KMS-11 (cell line): ENCODE results near the gene CASP2.

Experiments
- H2AFZ ChIP-seq: fragments of 200-600 bp; sonication (generic); 2 replicates; pipeline ENCODE4 v1.6.1; 2016; ENCODE audit warnings: antibody characterized with exemption, mixed run types, low read depth
- H3K27ac ChIP-seq: fragments of 200-600 bp; sonication (generic); 2 replicates; pipeline ENCODE4 v1.6.1; 2016; ENCODE audit warnings: mild to moderate bottlenecking, mixed run types
- H3K27me3 ChIP-seq: fragments of 200-600 bp; sonication (generic); 2 replicates; pipeline ENCODE4 v1.6.1; 2017; ENCODE audit warnings: mild to moderate bottlenecking, low read depth, mixed run types, moderate library complexity; ENCODE audit not compliant: insufficient read depth
- H3K36me3 ChIP-seq: fragments of 200-600 bp; sonication (generic); 2 replicates; pipeline ENCODE4 v1.6.1; 2017; ENCODE audit warnings: mild to moderate bottlenecking, mixed run types; ENCODE audit not compliant: insufficient read depth
- H3K4me1 ChIP-seq: fragments of 200-600 bp; sonication (generic); 2 replicates; pipeline ENCODE4 v1.6.1; 2016; ENCODE audit warnings: mild to moderate bottlenecking, low read depth, mixed run types; ENCODE audit not compliant: poor library complexity, severe bottlenecking
- H3K4me2 ChIP-seq: fragments of 200-600 bp; sonication (generic); 2 replicates; pipeline ENCODE4 v1.7.0; 2016; ENCODE audit warnings: mild to moderate bottlenecking, mixed run types
- H3K4me3 ChIP-seq: fragments of 200-600 bp; sonication (generic); IDR thresholded peaks from 2 replicates; pipeline ENCODE4 v1.6.1; 2017; ENCODE audit warnings: low read depth, low read length, mixed read lengths; ENCODE audit not compliant: insufficient read depth
- H3K79me2 ChIP-seq: fragments of 200-600 bp; sonication (generic); 2 replicates; pipeline ENCODE4 v1.6.1; 2016; ENCODE audit warnings: low read depth, mixed run types; ENCODE audit not compliant: insufficient read depth
- H3K9ac ChIP-seq: fragments of 200-600 bp; sonication (generic); 2 replicates; pipeline ENCODE4 v1.6.1; 2016; ENCODE audit warnings: mild to moderate bottlenecking, mixed run types
- H4K20me1 ChIP-seq: fragments of 200-600 bp; sonication (generic); 2 replicates; pipeline ENCODE4 v1.6.1; 2016; ENCODE audit warnings: mild to moderate bottlenecking, mixed run types; ENCODE audit not compliant: insufficient read depth
- TF ChIP-seq, protein P1 (sequence below): fragments of 200-600 bp; sonication (generic); conservative IDR thresholded peaks from 2 replicates; pipeline ENCODE4 v1.6.1; 2017; ENCODE audit warnings: low read depth, mild to moderate bottlenecking, antibody characterized with exemption, low read length, moderate library complexity, mixed read lengths

CASP2 gene

DNA sequence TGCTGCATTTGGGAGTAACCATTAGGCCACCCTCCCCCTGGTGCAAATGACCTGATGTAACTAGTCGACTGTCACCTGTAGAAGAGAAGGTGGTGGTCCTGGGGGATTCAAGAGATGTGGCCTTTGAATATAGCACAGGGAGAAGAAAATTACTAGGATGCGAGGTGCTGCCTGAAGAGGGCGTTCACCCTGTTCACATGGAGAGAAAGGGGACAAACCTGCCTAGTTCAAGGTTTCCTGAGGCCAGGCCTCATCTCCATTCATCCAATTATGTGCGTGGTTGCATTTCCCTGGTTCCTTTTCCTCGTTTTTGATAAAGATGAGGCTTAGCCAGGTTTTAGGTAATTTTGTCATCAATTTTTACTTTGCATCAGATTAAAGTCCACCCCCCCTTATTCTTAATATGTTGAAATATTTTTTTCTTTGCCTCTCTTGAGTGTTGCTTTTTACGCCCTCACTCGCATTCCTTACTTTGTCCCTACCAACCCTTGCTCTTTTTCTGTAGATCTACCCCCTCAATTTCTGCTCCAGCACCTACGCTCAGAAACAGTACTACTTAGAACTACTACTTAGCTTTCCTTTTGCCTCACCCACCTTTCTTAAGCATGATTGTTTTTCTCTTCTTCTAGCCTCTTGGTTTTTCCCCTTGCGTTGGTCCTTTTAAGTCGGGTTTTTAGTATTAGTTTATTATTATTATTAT lies 41.5 kb downstream of the CASP2 start:
- H3K27ac ChIP-seq, result no peak overlapping the region
- no peaks in the 10 kb centered on the region for H3K79me2 ChIP-seq
- no peak overlapping the region for H2AFZ ChIP-seq
- H3K36me3 ChIP-seq, result no peaks in the 10 kb centered on the region
- H3K4me3 ChIP-seq, result no peak overlapping the region
- no peak overlapping the region for H3K9ac ChIP-seq
- TF ChIP-seq, protein P1, sequence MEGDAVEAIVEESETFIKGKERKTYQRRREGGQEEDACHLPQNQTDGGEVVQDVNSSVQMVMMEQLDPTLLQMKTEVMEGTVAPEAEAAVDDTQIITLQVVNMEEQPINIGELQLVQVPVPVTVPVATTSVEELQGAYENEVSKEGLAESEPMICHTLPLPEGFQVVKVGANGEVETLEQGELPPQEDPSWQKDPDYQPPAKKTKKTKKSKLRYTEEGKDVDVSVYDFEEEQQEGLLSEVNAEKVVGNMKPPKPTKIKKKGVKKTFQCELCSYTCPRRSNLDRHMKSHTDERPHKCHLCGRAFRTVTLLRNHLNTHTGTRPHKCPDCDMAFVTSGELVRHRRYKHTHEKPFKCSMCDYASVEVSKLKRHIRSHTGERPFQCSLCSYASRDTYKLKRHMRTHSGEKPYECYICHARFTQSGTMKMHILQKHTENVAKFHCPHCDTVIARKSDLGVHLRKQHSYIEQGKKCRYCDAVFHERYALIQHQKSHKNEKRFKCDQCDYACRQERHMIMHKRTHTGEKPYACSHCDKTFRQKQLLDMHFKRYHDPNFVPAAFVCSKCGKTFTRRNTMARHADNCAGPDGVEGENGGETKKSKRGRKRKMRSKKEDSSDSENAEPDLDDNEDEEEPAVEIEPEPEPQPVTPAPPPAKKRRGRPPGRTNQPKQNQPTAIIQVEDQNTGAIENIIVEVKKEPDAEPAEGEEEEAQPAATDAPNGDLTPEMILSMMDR, result no peak
- no peaks in the 10 kb centered on the region for H3K27me3 ChIP-seq
- no peaks in the 10 kb centered on the region for H4K20me1 ChIP-seq
- no peaks in the 10 kb centered on the region for H3K4me1 ChIP-seq
- H3K4me2 ChIP-seq, result no peak overlapping the region

DNA sequence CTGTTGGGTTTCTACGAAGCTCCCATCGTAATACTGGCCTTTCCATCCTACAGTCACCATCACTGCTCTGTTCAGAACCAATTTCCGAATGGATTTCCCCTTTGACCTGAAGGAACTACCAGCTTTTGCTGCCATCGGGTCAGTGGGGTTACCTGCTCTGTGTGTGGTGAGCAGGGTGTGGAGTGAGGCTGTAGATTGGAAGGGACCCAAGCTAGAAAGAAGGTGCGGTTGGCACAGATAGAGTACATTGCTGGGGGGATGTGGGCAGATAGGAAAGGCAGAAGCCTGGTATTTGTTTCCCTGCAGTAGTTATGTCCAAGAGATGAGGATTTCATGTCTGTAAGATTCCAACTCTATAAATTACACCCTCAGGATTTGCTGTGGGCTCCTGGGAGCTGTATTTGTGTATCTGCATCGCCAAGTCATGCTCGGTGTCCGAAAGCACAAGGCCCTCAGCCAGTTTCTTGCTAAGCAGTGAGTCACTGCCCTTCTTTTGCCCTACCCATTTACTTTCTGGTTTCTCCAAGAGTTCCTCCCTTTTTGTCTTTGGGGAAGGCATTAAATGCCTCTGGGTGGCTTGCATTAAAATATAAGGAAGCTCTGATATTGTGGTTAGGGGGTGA lies 43.1 kb downstream of the CASP2 start:
- Histone ChIP-seq H3K4me1 (no peaks in the 10 kb centered on the region), H3K9ac (no peak overlapping the region), H2AFZ (no peak overlapping the region), H3K27me3 (no peaks in the 10 kb centered on the region), H3K27ac (no peak overlapping the region), H4K20me1 (no peaks in the 10 kb centered on the region), H3K36me3 (no peaks in the 10 kb centered on the region), H3K4me2 (no peak overlapping the region), H3K79me2 (no peaks in the 10 kb centered on the region), H3K4me3 (no peak overlapping the region)
- TF ChIP-seq, protein P1, result no peak

DNA sequence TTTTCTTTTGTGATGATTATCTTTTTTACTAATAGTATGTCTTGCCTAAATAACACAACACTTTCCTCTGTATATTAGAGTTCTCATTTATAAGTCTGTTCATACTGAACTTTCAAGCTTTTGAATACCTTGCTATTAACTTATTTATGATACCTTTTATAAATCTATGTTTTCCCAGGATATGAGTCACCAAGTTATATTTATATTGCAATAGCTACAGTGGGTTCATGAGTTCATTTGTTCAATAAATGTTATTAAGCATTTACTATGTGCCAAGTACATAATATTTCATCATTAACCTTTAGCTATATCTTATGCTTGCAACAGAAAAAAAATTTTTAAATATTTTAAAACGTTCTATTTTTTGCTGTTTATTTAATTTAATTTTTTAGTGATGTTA lies 46.1 kb downstream of the CASP2 start:
- TF ChIP-seq, protein P1, result no peak
- Histone ChIP-seq H2AFZ (no peak overlapping the region), H3K9ac (no peak overlapping the region), H3K79me2 (no peaks in the 10 kb centered on the region), H3K36me3 (no peaks in the 10 kb centered on the region), H3K27ac (no peak overlapping the region), H4K20me1 (no peaks in the 10 kb centered on the region), H3K4me2 (no peak overlapping the region), H3K27me3 (no peaks in the 10 kb centered on the region), H3K4me3 (no peak overlapping the region), H3K4me1 (no peaks in the 10 kb centered on the region)

DNA sequence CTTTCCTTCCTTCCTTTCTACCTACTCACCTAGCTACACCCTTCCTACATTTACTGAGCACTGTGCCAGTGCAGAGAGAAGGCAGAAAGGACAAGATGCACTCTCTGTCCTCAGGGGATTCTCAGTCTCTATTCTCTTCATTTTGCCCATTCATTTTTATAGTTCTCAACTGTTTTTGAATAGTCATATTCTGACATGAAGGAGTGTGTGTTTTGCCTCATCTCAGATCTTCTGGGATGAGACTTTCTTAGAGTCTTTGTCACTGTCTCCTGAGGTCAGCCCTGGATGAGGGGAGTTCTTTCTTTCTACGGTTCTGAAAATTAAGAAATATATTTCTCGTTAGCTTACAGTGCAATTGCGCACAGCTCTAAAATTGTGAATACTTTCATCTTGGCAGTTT lies 49.1 kb downstream of the CASP2 start:
- Histone ChIP-seq H3K36me3 (no peaks in the 10 kb centered on the region), H3K27me3 (no peaks in the 10 kb centered on the region), H3K4me1 (no peaks in the 10 kb centered on the region), H4K20me1 (no peaks in the 10 kb centered on the region), H3K79me2 (no peaks in the 10 kb centered on the region), H3K4me2 (no peak overlapping the region), H2AFZ (no peak overlapping the region), H3K9ac (no peak overlapping the region), H3K27ac (no peak overlapping the region), H3K4me3 (no peak overlapping the region)
- TF ChIP-seq, protein P1, result no peak
